Small intestine (tissue), 7 donors: ENCODE measurements around the gene UBE3B. TPM values are rescaled to one million over a fixed set of nuclear protein-coding genes. Genes with fewer than 3 reads are reported as not detected.

Experiments
- DNase-seq, 2 donors: peaks; one replicate each; pipeline versions ENCODE4 v3.0.0 to v3.0.0-alpha.2; 2013
- FAIRE-seq: peaks from 2 replicates; lab custom pipeline; 2012; peaks lifted over from hg19 to GRCh38; lab: Jason Lieb, UNC
- H3K27ac ChIP-seq, 3 donors: one replicate each; pipeline ENCODE4 v1.5.1; 2013; ENCODE audit warnings: low read length in 2 of 3, mild to moderate bottlenecking in 2 of 3, control low read depth in 1 of 3, inconsistent platforms in 1 of 3, low read depth in 1 of 3, moderate library complexity in 1 of 3
- H3K27me3 ChIP-seq, 3 donors: one replicate each; pipeline ENCODE4 v1.6.1; 2013; ENCODE audit warnings: low read length in 3 of 3, inconsistent platforms in 1 of 3; ENCODE audit not compliant: control insufficient read depth in 3 of 3, insufficient read depth in 3 of 3
- H3K36me3 ChIP-seq, 3 donors: one replicate each; pipeline ENCODE4 v1.6.1; 2013; ENCODE audit warnings: low read length in 3 of 3, inconsistent platforms in 1 of 3, low read depth in 1 of 3, mild to moderate bottlenecking in 1 of 3, moderate library complexity in 1 of 3; ENCODE audit not compliant: control insufficient read depth in 3 of 3, insufficient read depth in 2 of 3
- H3K4me1 ChIP-seq, 3 donors: one replicate each; pipeline ENCODE4 v1.6.1; 2013; ENCODE audit warnings: low read length in 2 of 3, inconsistent platforms in 1 of 3, low read depth in 1 of 3, mild to moderate bottlenecking in 1 of 3, moderate library complexity in 1 of 3; ENCODE audit not compliant: control insufficient read depth in 3 of 3, insufficient read depth in 2 of 3
- H3K4me3 ChIP-seq, 3 donors: one replicate each; pipeline ENCODE4 v1.5.1; 2013; ENCODE audit warnings: low read length in 3 of 3, control low read depth in 1 of 3, inconsistent platforms in 1 of 3, low read depth in 1 of 3, mild to moderate bottlenecking in 1 of 3, moderate library complexity in 1 of 3
- H3K9me3 ChIP-seq, 2 donors: one replicate each; pipeline ENCODE4 v1.6.1; 2013; ENCODE audit warnings: low read depth in 1 of 2, low read length in 1 of 2; ENCODE audit not compliant: control insufficient read depth in 2 of 2, insufficient read depth in 1 of 2
- WGBS, 3 donors: extraction: QIAGEN DNeasy Blood & Tissue Kit; methylation state at CpG; one replicate each; pipeline ENCODE4 v1.1.7; 2013; 5-methylcytosine and 5-hydroxymethylcytosine counted together
- polyA plus RNA-seq, 4 donors: library from polyadenylated mRNA; stranded (reverse) in 3 of 4; unstranded in 1 of 4; fragments of 200-250 nt in 3 of 4; fragments of 120-200 nt in 1 of 4; gene quantifications; one replicate each; pipeline versions ENCODE4 v1.2.1 to v1.2.3, GENCODE V29; 2013
- donor health status: healthy with polysubstance abuse.
- donor health status: control.
- donor health status: control.
- donor health status: Bipolar disorder and iron deficiency.
- donor health status: healthy.

The UBE3B gene
- polyA plus RNA-seq, 4 donors: 13.0 to 33.2 (median 13.3) TPM

- DNase-seq (no peak), FAIRE-seq (no peak)
- Histone ChIP-seq H3K36me3 (peaks cover 0 to 19% (median 3%) of the 10 kb centered on the region in 3 donors), H3K4me3 (no peak overlapping the region), H3K9me3 (no peaks in the 10 kb centered on the region), H3K27ac (no peak overlapping the region), H3K27me3 (no peaks in the 10 kb centered on the region), H3K4me1 (peaks cover 0 to 11% (median 6%) of the 10 kb centered on the region in 3 donors)
- 95 to 98% (median 96%) methylated on average over 4 of the region's 4 CpGs for WGBS, 3 donors
Observed at GRCh38 chr12:109480356-109480755, 2.9 kb downstream of the UBE3B start.

DNA sequence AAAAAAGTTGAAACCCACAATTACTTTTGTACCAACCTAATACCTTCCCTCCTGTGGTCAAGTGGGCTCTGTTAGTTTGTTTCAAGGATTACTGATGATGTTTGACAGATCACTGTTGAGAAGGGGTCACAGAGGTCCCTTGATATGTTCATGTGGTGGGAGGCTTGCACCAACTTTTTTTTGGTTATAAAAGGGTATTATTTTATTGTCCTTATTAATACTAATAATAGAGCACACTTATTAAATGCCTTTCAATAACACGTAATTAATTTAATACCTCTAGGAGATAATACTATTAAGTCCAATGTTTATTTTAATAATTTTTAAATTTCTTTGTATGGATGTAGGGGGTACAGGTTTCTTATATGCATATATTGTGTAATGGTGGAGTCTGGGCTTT is 4.4 kb downstream of the UBE3B start:
- WGBS, 3 donors: 90 to 97% (median 95%) methylated on average over 1 of the region's 1 CpG
- no peak for FAIRE-seq

GRCh38 chr12:109482491-109482890 is 5.1 kb downstream of the UBE3B start:
- no peak overlapping the region for H3K4me3 ChIP-seq
- DNase-seq (no peak), FAIRE-seq (no peak)
- 94 to 96% (median 94%) methylated on average over 2 of the region's 2 CpGs for WGBS, 3 donors
- no peak overlapping the region for H3K27ac ChIP-seq
- no peaks in the 10 kb centered on the region for H3K27me3 ChIP-seq
- peaks cover 4 to 34% (median 11%) of the 10 kb centered on the region in 3 donors for H3K36me3 ChIP-seq
- peaks cover 0 to 5% (median 0%) of the 10 kb centered on the region in 3 donors for H3K4me1 ChIP-seq
- H3K9me3 ChIP-seq: no peaks in the 10 kb centered on the region

More for the DNA sequence above, 4.4 kb downstream of the UBE3B start:
- Histone ChIP-seq H3K27ac (no peak overlapping the region), H3K36me3 (peaks cover 4 to 28% (median 9%) of the 10 kb centered on the region in 3 donors), H3K27me3 (no peaks in the 10 kb centered on the region), H3K4me3 (no peak overlapping the region), H3K4me1 (peaks cover 0 to 5% (median 0%) of the 10 kb centered on the region in 3 donors), H3K9me3 (no peaks in the 10 kb centered on the region)
- DNase-seq: no peak

GRCh38 chr12:109482894-109483293 is 5.5 kb downstream of the UBE3B start:
- H3K27me3 ChIP-seq: no peaks in the 10 kb centered on the region
- FAIRE-seq: no peak
- peaks cover 0 to 5% (median 0%) of the 10 kb centered on the region in 3 donors for H3K4me1 ChIP-seq
- H3K9me3 ChIP-seq: no peaks in the 10 kb centered on the region
- 70 to 77% (median 76%) methylated on average over 2 of the region's 2 CpGs for whole genome bisulfite sequencing, 3 donors
- H3K27ac ChIP-seq: no peak overlapping the region
- DNase-seq: no peak
- no peak overlapping the region for H3K4me3 ChIP-seq
- H3K36me3 ChIP-seq: peaks cover 4 to 38% (median 14%) of the 10 kb centered on the region in 3 donors

DNA sequence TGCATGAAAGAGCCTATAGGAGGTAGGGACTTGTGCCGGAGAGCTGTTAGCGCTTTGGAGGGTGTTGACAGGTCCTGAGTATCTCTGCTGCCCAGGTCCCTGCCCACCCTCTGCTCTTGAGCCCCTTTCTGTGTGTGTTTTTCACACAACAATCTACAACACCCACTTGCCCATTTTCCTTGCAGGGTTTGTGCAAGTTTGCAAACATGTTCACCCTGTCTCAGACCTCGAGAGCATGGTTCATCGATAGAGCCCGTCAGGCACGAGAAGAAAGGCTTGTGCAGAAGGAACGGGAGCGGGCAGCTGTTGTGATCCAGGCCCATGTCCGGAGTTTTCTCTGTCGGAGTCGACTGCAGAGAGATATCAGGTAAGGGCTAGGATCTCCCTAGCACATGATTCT is 5.9 kb downstream of the UBE3B start:
- Histone ChIP-seq H3K4me3 (no peak overlapping the region), H3K4me1 (peaks cover 0 to 5% (median 0%) of the 10 kb centered on the region in 3 donors), H3K36me3 (peaks cover 4 to 40% (median 18%) of the 10 kb centered on the region in 3 donors), H3K27me3 (no peaks in the 10 kb centered on the region), H3K27ac (no peak overlapping the region), H3K9me3 (no peaks in the 10 kb centered on the region)
- no peak for DNase-seq
- FAIRE-seq: no peak
- WGBS, 3 donors: 92 to 94% (median 94%) methylated on average over 11 of the region's 11 CpGs

DNA sequence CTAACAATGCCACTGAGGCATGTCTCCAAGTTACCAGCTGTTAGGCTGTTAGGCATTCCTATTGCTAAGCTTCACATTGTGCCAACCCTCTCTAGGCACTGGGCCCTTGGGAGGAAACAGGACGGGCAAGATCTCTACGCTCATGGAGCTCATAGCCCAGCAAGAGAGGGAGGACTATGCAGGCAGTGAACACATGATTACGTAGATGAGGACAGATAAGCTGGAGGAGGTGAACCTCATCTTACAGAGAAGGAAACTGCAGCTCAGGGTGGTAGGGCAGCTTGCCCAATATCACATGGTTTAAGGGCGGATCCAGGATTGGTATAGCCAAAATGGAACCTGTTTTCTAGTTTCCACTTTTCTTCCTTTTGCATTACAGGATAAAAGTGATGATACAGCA is 7.8 kb downstream of the UBE3B start:
- FAIRE-seq: no peak
- 85 to 96% (median 95%) methylated on average over 4 of the region's 4 CpGs for WGBS, 3 donors

GRCh38 chr12:109487181-109488050 is 10.0 kb downstream of the UBE3B start:
- DNase-seq: no peak
- H3K36me3 ChIP-seq: peaks cover 19 to 60% (median 44%) of the 10 kb centered on the region in 3 donors
- H3K9me3 ChIP-seq: no peaks in the 10 kb centered on the region
- no peaks in the 10 kb centered on the region for H3K4me1 ChIP-seq
- H3K27me3 ChIP-seq: no peaks in the 10 kb centered on the region
- FAIRE-seq: no peak
- WGBS, 3 donors: 91 to 93% (median 92%) methylated on average over 9 of the region's 9 CpGs
- H3K27ac ChIP-seq: no peak overlapping the region
- H3K4me3 ChIP-seq: no peak overlapping the region

More for the DNA sequence above, 7.8 kb downstream of the UBE3B start:
- Histone ChIP-seq H3K4me1 (no peaks in the 10 kb centered on the region), H3K36me3 (peaks cover 14 to 49% (median 35%) of the 10 kb centered on the region in 3 donors), H3K27me3 (no peaks in the 10 kb centered on the region), H3K27ac (no peak overlapping the region), H3K4me3 (no peak overlapping the region), H3K9me3 (no peaks in the 10 kb centered on the region)
- DNase-seq: no peak

- Histone ChIP-seq H3K4me1 (no peaks in the 10 kb centered on the region), H3K36me3 (peaks cover 21 to 64% (median 44%) of the 10 kb centered on the region in 3 donors), H3K27ac (no peak overlapping the region), H3K9me3 (no peaks in the 10 kb centered on the region), H3K4me3 (no peak overlapping the region), H3K27me3 (no peaks in the 10 kb centered on the region)
- FAIRE-seq (no peak), DNase-seq (no peak)
- 86 to 93% (median 91%) methylated on average over 7 of the region's 7 CpGs for WGBS, 3 donors
Observed at GRCh38 chr12:109488051-109488665, 10.7 kb downstream of the UBE3B start.
